ENCODE results near the gene FKBP15.

FKBP15 gene

GRCh38 chr9:113177251-113177650, 43.8 kb downstream of the FKBP15 start:
- TF ChIP-seq, protein P1, sequence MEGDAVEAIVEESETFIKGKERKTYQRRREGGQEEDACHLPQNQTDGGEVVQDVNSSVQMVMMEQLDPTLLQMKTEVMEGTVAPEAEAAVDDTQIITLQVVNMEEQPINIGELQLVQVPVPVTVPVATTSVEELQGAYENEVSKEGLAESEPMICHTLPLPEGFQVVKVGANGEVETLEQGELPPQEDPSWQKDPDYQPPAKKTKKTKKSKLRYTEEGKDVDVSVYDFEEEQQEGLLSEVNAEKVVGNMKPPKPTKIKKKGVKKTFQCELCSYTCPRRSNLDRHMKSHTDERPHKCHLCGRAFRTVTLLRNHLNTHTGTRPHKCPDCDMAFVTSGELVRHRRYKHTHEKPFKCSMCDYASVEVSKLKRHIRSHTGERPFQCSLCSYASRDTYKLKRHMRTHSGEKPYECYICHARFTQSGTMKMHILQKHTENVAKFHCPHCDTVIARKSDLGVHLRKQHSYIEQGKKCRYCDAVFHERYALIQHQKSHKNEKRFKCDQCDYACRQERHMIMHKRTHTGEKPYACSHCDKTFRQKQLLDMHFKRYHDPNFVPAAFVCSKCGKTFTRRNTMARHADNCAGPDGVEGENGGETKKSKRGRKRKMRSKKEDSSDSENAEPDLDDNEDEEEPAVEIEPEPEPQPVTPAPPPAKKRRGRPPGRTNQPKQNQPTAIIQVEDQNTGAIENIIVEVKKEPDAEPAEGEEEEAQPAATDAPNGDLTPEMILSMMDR (IDR thresholded peaks at IDR 0.05; ENCODE audit: control insufficient read depth, extremely low read depth, insufficient read depth): no peak
- no peak overlapping the region for H3K4me3 ChIP-seq (ENCODE audit: low read depth, low read length)
- no peak for DNase-seq (ENCODE audit: low read depth)

DNA sequence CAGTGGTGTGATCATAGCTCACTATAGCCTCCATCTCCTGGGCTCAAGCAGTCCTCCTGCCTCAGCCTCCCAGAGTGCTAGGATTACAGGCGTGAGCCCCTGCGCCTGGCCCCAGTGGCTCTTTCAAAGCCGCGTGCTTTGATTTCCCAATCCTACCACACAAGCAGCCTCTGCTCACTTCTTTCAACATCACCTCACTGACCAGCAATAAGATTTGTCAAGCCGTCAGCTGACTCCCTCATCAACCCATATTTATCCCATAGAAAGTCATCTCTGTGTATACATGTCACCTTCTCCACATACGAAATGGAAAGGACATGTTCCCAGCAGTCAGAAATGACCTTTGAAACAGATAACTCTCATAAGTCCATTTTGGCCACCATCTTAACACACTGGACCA, 44.3 kb downstream of the FKBP15 start:
- TF ChIP-seq, protein P1 (IDR thresholded peaks at IDR 0.05; ENCODE audit: control insufficient read depth, extremely low read depth, insufficient read depth): no peak
- H3K4me3 ChIP-seq (ENCODE audit: low read depth, low read length): no peak overlapping the region
- DNase-seq (ENCODE audit: low read depth): no peak

DNA sequence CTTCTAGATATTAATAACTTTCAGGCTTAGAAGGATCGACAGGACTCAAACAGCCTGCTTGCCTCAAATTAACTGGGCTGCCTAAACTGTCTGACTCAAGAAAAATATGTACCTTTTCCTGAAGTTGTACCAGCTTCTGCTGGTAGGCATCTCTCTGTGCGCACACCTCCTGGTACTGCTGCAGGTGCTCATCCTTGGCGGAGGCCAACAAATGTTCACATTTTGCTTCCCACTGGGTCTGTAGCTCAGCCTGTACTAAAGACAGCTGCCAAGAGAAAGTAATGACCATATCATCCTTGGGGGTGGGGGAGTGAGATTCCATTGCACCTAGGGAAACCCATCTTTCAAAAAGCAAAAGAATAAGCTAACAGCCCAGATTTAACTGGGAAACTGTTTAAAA, 47.7 kb downstream of the FKBP15 start:
- TF ChIP-seq, protein P1 (IDR thresholded peaks at IDR 0.05; ENCODE audit: control insufficient read depth, extremely low read depth, insufficient read depth): no peak
- no peak for DNase-seq (ENCODE audit: low read depth)
- no peak overlapping the region for H3K4me3 ChIP-seq (ENCODE audit: low read depth, low read length)

DNA sequence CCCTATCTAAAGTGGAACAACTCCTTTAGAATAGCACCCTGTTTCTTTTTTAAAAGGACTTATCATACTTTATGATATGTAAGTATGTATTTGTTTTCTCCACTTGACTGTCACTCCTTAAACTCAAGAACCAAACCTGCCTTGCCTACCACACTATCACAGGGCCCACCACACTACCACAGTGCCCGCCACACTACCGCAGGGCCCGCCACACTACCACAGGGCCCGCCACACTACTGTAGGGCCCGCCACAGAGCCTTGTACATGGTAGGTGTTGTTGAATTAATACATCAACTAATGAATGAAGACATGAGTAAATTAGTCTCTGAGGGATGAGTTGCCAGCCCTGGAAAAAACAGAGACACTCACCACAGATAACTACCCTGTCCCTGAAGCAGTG, 52.3 kb downstream of the FKBP15 start:
- TF ChIP-seq, protein P1 (IDR thresholded peaks at IDR 0.05; ENCODE audit: control insufficient read depth, extremely low read depth, insufficient read depth): no peak
- no peak for DNase-seq (ENCODE audit: low read depth)
- H3K4me3 ChIP-seq (ENCODE audit: low read depth, low read length): no peak overlapping the region

DNA sequence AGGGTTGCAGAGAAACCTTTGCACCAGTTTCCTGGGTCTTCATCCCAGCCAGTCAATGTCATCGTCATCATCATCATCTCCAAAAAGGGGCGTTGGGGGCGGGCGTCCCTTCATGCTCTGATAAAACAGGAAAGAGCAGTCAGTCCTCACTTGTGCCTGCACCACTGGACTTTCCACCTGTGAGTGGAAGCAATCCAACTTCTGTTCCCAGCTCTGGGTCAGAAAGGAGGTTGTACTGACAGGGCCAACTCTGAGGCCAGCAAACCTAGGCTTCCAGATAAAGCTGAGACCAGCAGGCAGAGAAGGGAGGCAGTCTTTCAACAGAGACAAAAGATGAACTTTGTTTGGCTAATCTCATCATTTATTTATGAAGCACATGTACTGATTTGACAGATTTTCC, 55.0 kb downstream of the FKBP15 start:
- DNase-seq (ENCODE audit: low read depth): no peak
- TF ChIP-seq, protein P1 (IDR thresholded peaks at IDR 0.05; ENCODE audit: control insufficient read depth, extremely low read depth, insufficient read depth): no peak
- H3K4me3 ChIP-seq (ENCODE audit: low read depth, low read length): no peak overlapping the region

DNA sequence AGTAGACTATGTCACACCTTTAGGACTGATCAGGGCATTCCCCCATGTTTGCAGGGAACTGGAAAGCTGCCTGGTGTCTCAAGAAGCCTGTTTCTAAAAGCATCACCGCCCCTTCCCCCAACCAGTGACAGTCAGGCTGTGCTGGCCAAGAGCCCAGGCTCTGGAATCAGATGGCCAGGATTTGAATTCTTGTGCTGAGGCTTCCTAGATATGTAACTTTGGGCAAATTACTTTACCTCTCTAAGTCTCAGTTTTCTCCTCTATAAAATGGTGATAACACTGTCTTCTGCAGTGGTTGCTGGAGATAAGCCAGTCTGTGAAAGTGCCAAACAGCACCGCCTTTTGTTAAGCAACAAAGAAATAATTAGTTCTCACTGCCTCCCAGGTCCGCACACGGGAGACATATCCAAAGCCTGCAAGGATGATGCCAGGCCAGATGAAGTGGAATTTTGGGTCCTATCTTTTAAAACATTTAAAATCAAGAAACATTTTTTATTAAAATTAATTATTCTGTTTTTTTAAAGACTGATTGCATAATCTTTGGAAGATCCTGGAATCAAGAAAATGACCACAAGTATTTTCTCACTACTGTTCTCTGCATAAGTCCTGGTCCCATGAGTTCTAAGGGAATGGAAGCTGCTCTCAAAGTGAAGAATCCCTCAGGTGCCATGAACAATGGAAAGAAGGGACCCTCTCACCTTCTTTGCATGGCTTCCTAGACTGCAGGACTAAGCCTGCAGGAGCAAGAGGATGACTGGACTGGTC, 56.4 kb downstream of the FKBP15 start:
- TF ChIP-seq, protein P1 (IDR thresholded peaks at IDR 0.05; ENCODE audit: control insufficient read depth, extremely low read depth, insufficient read depth): no peak
- H3K4me3 ChIP-seq (ENCODE audit: low read depth, low read length): no peak overlapping the region
- DNase-seq (ENCODE audit: low read depth): peak; percentile 65

GRCh38 chr9:113163001-113163400, 58.1 kb downstream of the FKBP15 start:
- TF ChIP-seq, protein P1 (IDR thresholded peaks at IDR 0.05; ENCODE audit: control insufficient read depth, extremely low read depth, insufficient read depth): no peak
- no peak overlapping the region for H3K4me3 ChIP-seq (ENCODE audit: low read depth, low read length)
- no peak for DNase-seq (ENCODE audit: low read depth)
